ENCODE measurements around the gene SPTB.

SPTB gene

DNA sequence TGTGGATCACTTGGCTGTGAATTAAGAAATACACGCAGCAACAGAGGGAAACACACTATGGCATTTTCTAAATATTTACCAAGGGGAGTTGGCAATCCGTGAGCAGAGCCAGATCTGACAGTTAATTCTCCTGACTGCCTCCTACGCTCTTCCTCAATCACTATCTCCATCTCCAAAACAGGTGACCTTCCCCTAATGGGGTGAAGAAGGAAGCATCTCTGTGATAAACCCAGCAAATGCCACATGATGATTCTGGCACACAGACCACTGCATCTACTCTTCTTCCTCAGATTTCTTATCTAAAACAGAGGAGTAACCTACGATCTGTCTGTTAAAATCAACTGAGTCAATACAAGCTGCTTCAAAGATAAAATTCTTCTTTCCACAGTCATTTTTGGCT is 4.4 kb downstream of the SPTB start:
- H3K27ac ChIP-seq (ENCODE audit: low read depth, low read length): no peak overlapping the region
- H3K4me3 ChIP-seq (ENCODE audit: insufficient read depth, low read length, poor library complexity, severe bottlenecking): no peak overlapping the region
- no peak overlapping the region for H3K9ac ChIP-seq (ENCODE audit: low read length)
- no peaks in the 10 kb centered on the region for H3F3A ChIP-seq (ENCODE audit: insufficient read depth)
- H3K9me2 ChIP-seq (replicated peaks; ENCODE audit: insufficient read depth, low read length): no peaks in the 10 kb centered on the region
- TF ChIP-seq, protein P1, sequence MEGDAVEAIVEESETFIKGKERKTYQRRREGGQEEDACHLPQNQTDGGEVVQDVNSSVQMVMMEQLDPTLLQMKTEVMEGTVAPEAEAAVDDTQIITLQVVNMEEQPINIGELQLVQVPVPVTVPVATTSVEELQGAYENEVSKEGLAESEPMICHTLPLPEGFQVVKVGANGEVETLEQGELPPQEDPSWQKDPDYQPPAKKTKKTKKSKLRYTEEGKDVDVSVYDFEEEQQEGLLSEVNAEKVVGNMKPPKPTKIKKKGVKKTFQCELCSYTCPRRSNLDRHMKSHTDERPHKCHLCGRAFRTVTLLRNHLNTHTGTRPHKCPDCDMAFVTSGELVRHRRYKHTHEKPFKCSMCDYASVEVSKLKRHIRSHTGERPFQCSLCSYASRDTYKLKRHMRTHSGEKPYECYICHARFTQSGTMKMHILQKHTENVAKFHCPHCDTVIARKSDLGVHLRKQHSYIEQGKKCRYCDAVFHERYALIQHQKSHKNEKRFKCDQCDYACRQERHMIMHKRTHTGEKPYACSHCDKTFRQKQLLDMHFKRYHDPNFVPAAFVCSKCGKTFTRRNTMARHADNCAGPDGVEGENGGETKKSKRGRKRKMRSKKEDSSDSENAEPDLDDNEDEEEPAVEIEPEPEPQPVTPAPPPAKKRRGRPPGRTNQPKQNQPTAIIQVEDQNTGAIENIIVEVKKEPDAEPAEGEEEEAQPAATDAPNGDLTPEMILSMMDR (IDR thresholded peaks at IDR 0.05; ENCODE audit: insufficient read depth, low read length, poor library complexity, severe bottlenecking): no peak
- TF ChIP-seq EZH2phosphoT487 (conservative IDR thresholded peaks at IDR 0.05; ENCODE audit: low read length): no peak
- no peaks in the 10 kb centered on the region for H4K20me1 ChIP-seq (ENCODE audit: low read depth, low read length)
- H3K9me3 ChIP-seq (ENCODE audit: insufficient read depth, low read length): no peaks in the 10 kb centered on the region
- H3K79me2 ChIP-seq (ENCODE audit: insufficient read depth, low read length): no peaks in the 10 kb centered on the region
- H3K36me3 ChIP-seq (ENCODE audit: low read length): no peaks in the 10 kb centered on the region
- no peak overlapping the region for H3K4me2 ChIP-seq (ENCODE audit: low read depth, low read length, poor library complexity, severe bottlenecking)
- no peak overlapping the region for H2AFZ ChIP-seq (ENCODE audit: low read depth, low read length, severe bottlenecking)
- H3K27me3 ChIP-seq (ENCODE audit: low read length): no peaks in the 10 kb centered on the region

DNA sequence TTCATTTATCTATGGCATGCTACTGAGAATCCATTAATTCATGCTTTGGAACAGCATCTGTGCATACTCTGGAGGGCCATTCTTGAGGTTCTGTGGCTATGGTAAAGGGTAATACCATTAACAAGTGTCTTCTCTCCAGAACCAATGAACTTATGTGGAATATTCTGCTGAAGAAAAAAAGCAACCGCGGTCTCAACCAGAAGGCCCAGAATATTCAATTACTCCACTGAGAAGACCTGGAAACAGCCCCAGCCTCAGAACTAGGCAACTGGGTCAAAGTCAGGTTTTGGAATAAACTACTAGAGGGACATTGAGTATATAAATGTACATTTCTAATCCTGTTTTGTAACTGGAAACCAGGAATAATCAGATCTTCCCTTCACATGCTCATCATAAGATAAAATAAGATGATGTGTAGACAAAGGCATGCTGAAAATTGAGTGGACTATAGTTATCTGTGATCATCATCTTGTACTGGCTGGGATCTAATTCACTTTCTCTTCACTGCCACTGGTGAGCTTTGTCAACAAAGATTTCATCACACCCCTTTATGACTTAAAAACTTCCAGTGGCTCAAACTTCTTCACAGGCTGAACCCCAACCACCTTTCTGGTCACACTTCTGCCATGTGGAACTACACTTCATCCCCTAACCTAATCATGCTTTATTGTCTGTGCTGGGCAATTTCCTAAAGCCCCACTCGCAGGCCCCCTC is 6.0 kb downstream of the SPTB start:
- no peak overlapping the region for H3K4me2 ChIP-seq (ENCODE audit: low read depth, low read length, poor library complexity, severe bottlenecking)
- TF ChIP-seq, protein P1 (IDR thresholded peaks at IDR 0.05; ENCODE audit: insufficient read depth, low read length, poor library complexity, severe bottlenecking): no peak
- no peak for TF ChIP-seq EZH2phosphoT487 (conservative IDR thresholded peaks at IDR 0.05; ENCODE audit: low read length)
- no peaks in the 10 kb centered on the region for H3K9me3 ChIP-seq (ENCODE audit: insufficient read depth, low read length)
- no peak overlapping the region for H3K9ac ChIP-seq (ENCODE audit: low read length)
- no peaks in the 10 kb centered on the region for H3K27me3 ChIP-seq (ENCODE audit: low read length)
- H3K27ac ChIP-seq (ENCODE audit: low read depth, low read length): no peak overlapping the region
- no peaks in the 10 kb centered on the region for H3F3A ChIP-seq (ENCODE audit: insufficient read depth)
- H3K36me3 ChIP-seq (ENCODE audit: low read length): no peaks in the 10 kb centered on the region
- H3K79me2 ChIP-seq (ENCODE audit: insufficient read depth, low read length): no peaks in the 10 kb centered on the region
- H3K4me3 ChIP-seq (ENCODE audit: insufficient read depth, low read length, poor library complexity, severe bottlenecking): no peak overlapping the region
- H3K9me2 ChIP-seq (replicated peaks; ENCODE audit: insufficient read depth, low read length): no peaks in the 10 kb centered on the region
- no peaks in the 10 kb centered on the region for H4K20me1 ChIP-seq (ENCODE audit: low read depth, low read length)
- H2AFZ ChIP-seq (ENCODE audit: low read depth, low read length, severe bottlenecking): no peak overlapping the region

DNA sequence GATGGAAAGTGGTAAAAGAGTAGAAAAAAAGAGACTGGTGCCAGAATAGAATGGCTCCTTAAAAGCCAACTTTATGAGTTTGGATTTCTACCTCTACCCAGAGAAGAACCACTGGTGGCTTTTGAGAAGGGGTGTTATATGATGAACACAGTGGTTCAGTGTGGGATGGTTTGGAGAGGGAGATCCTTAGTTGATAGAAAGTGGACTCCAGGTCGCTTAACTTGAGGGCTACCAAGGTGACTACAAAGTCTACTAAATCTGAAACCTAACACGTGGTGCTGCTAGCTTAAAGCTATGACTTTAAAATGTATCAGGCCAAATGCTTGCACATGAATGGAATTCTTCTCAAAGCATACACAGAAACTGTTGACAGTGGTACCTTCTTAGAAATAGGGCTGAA is 8.4 kb downstream of the SPTB start:
- no peaks in the 10 kb centered on the region for H3K79me2 ChIP-seq (ENCODE audit: insufficient read depth, low read length)

More for the DNA sequence above, 8.4 kb downstream of the SPTB start:
- H3K36me3 ChIP-seq (ENCODE audit: low read length): no peaks in the 10 kb centered on the region
- H4K20me1 ChIP-seq (ENCODE audit: low read depth, low read length): no peaks in the 10 kb centered on the region
- H3K9ac ChIP-seq (ENCODE audit: low read length): no peak overlapping the region
- H3K27ac ChIP-seq (ENCODE audit: low read depth, low read length): no peak overlapping the region
- H3K27me3 ChIP-seq (ENCODE audit: low read length): no peaks in the 10 kb centered on the region
- TF ChIP-seq, protein P1 (IDR thresholded peaks at IDR 0.05; ENCODE audit: insufficient read depth, low read length, poor library complexity, severe bottlenecking): no peak
- no peak for TF ChIP-seq EZH2phosphoT487 (conservative IDR thresholded peaks at IDR 0.05; ENCODE audit: low read length)
- no peak overlapping the region for H3K4me3 ChIP-seq (ENCODE audit: insufficient read depth, low read length, poor library complexity, severe bottlenecking)
- H3K9me3 ChIP-seq (ENCODE audit: insufficient read depth, low read length): no peaks in the 10 kb centered on the region
- no peak overlapping the region for H2AFZ ChIP-seq (ENCODE audit: low read depth, low read length, severe bottlenecking)
- no peaks in the 10 kb centered on the region for H3K9me2 ChIP-seq (replicated peaks; ENCODE audit: insufficient read depth, low read length)
- no peaks in the 10 kb centered on the region for H3F3A ChIP-seq (ENCODE audit: insufficient read depth)
- no peak overlapping the region for H3K4me2 ChIP-seq (ENCODE audit: low read depth, low read length, poor library complexity, severe bottlenecking)

Measured in SU-DHL-6 (cell line).